Measurements from ENCODE around the gene ALK.

- TF ChIP-seq CTCF (IDR thresholded peaks at IDR 0.05), result no peak
- no peak for TF ChIP-seq POLR2A (IDR thresholded peaks at IDR 0.05)
These were observed 689.3 kb downstream of the ALK start for GRCh38 chr2:29232041-29232440.
